Progenitor cell of endocrine pancreas (in vitro differentiated cells): ENCODE measurements around the gene TMEM163. TPM values are rescaled to one million over a fixed set of nuclear protein-coding genes. Genes with fewer than 3 reads are reported as not detected.
"Not testable (repeated sequence)": the region's sequence is repeated elsewhere in the genome, so short reads cannot be mapped to it uniquely, and the experiment has no call there.

Source experiments
- DNase-seq: peaks from one replicate; pipeline ENCODE4 v3.0.0; 2021; ENCODE audit warnings: low spot score; ENCODE audit not compliant: unreplicated experiment
- H3K27ac Mint-ChIP-seq: 2 replicates; pipeline ENCODE4 v1.8.0; 2021; ENCODE audit warnings: mild to moderate bottlenecking, moderate library complexity, mixed read lengths
- H3K27me3 Mint-ChIP-seq: 2 replicates; pipeline ENCODE4 v1.8.0; 2021; ENCODE audit warnings: mixed read lengths
- H3K36me3 Mint-ChIP-seq: 2 replicates; pipeline ENCODE4 v1.8.0; 2022; ENCODE audit warnings: mixed read lengths; ENCODE audit not compliant: insufficient read depth
- H3K4me1 Mint-ChIP-seq: 2 replicates; pipeline ENCODE4 v1.8.0; 2021; ENCODE audit warnings: low read depth, mixed read lengths
- H3K4me3 Mint-ChIP-seq: 2 replicates; pipeline ENCODE4 v1.8.0; 2021; ENCODE audit warnings: low read depth, mild to moderate bottlenecking, moderate library complexity, mixed read lengths
- H3K9me3 Mint-ChIP-seq: 2 replicates; pipeline ENCODE4 v1.8.0; 2021; ENCODE audit warnings: low read depth, mixed read lengths
- total RNA-seq: library from RNA; stranded (reverse); gene quantifications from 2 replicates; pipeline ENCODE4 v1.2.1, GENCODE V29; 2021
- TF ChIP-seq, protein P1 (sequence below): fragments of 200-600 bp; sonication (generic); IDR thresholded peaks from one replicate; pipeline ENCODE4 v1.5.0; 2021; ENCODE audit warnings: antibody characterized with exemption, mild to moderate bottlenecking; ENCODE audit not compliant: unreplicated experiment

TMEM163 gene
- total RNA-seq, 1 donor from 2014 or later = 3.8 TPM

DNA sequence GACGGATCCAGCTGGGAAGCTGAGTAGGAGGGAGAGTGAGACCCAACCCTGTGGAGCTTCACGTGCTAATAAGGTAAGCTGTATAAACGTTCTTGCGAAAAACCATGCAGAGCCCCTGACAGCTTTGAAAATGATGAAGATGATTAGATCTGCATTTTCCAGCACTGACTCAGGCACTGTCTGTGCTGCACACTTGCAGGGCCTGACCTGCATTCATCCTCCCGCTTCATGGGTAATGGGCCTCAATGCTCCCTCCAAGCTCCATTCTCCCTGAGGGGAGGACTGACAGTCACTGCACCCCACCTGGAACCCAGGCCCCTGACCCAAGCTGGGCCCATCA lies 205.4 kb downstream of the TMEM163 start:
- Mint-ChIP-seq H3K27ac (no peak overlapping the region), H3K27me3 (no peaks in the 10 kb centered on the region), H3K36me3 (no peaks in the 10 kb centered on the region), H3K4me1 (no peaks in the 10 kb centered on the region), H3K4me3 (no peak overlapping the region), H3K9me3 (no peaks in the 10 kb centered on the region)
- TF ChIP-seq, protein P1, sequence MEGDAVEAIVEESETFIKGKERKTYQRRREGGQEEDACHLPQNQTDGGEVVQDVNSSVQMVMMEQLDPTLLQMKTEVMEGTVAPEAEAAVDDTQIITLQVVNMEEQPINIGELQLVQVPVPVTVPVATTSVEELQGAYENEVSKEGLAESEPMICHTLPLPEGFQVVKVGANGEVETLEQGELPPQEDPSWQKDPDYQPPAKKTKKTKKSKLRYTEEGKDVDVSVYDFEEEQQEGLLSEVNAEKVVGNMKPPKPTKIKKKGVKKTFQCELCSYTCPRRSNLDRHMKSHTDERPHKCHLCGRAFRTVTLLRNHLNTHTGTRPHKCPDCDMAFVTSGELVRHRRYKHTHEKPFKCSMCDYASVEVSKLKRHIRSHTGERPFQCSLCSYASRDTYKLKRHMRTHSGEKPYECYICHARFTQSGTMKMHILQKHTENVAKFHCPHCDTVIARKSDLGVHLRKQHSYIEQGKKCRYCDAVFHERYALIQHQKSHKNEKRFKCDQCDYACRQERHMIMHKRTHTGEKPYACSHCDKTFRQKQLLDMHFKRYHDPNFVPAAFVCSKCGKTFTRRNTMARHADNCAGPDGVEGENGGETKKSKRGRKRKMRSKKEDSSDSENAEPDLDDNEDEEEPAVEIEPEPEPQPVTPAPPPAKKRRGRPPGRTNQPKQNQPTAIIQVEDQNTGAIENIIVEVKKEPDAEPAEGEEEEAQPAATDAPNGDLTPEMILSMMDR = no peak
- DNase-seq = no peak

DNA sequence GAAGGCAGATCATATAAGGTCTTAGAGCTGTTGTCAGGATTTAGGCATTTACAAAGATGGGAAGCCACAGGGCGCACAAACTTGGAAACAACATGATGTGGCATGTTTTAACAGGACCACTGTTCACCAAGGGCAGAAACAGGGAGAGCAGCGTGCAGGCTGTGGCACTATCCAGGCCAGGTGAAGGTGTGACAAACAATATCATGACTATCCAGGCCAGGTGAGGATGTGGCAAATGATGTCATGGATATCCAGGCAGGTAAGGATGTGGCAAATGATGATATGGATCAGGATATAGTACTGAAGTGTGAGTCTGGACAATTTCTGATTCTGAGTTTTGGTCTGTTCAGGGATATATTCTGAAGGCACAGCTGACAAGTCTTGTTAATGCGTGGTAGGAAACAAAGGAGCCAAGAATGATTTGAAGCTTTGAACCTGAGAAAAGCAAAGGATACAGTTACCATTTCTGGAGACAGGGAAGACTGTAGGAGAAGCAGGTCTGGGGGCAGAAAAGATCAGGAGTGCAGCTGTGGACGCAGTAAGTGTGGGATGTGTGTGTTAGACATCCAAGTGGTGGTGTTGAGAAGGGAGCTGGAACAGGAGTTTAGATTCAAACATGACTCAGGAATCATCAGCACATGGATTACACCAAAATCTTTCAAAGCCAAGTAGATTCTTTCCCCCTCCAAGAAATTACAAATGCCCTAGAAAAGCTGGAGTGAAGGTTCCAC lies 205.9 kb downstream of the TMEM163 start:
- TF ChIP-seq, protein P1 = no peak

DNA sequence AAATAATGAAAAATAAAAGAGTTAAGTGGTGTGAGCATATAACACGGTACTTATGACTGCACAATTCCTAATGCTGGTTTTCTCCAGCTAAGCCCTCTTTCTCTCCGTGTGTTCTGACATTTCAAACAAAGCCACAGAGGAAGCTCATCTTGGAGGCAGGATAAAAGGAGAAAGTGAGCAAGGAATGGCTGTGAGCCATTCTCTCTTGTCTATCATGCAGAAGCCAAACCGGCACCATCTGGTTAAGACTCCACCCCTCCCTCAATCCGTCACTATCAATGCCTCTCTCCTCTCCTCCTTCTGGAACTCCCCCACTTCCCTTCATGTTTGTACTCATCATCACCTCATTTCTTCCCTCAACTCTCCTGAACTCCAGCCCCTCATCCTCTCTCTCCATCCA lies 210.4 kb downstream of the TMEM163 start:
- Mint-ChIP-seq H3K4me1 (no peaks in the 10 kb centered on the region), H3K36me3 (no peaks in the 10 kb centered on the region), H3K27me3 (peaks cover 3% of the 10 kb centered on the region), H3K9me3 (no peaks in the 10 kb centered on the region), H3K4me3 (no peak overlapping the region), H3K27ac (no peak overlapping the region)
- TF ChIP-seq, protein P1 = no peak
- DNase-seq = no peak

More for the DNA sequence above, 205.9 kb downstream of the TMEM163 start:
- no peaks in the 10 kb centered on the region for H3K27me3 Mint-ChIP-seq
- H3K4me1 Mint-ChIP-seq = no peaks in the 10 kb centered on the region
- DNase-seq = no peak
- no peak overlapping the region for H3K4me3 Mint-ChIP-seq
- H3K27ac Mint-ChIP-seq = no peak overlapping the region
- H3K9me3 Mint-ChIP-seq = no peaks in the 10 kb centered on the region
- no peaks in the 10 kb centered on the region for H3K36me3 Mint-ChIP-seq

DNA sequence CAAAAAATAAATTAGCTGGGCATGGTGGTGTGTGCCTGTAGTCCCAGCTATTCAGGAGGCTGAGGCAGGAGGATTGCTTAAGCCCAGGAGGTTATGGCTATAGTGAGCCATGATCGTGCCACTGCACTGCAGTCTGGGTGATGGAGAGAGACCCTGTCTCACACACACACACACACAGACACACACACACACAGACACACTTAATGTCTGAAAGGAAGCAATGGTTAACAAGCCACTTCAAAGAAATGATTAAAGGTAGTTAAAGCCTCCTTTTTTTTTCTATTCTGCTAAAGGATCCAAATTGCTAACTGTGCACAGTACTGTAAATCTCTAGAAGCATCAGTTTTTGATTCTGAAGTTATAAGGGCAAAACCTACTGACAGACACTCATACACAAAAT lies 211.1 kb downstream of the TMEM163 start:
- H3K27me3 Mint-ChIP-seq = peaks cover 3% of the 10 kb centered on the region

DNA sequence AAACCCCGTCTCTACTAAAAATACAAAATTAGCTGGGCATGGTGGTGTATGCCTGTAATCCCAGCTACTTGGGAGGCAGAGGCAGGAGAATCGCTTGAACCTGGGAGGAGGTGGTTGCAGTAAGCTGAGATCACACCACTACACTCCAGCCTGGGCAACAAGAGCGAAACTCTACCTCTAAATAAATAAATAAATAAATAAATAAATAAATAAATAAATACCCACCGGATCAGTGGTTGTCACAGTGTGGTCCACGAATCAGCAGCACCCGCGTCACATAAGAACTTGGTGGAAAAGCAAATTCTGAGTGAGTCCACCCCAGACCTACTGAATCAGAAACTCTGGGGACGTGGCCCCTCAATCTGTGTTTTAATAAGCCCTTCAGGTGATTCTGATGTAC lies 211.6 kb downstream of the TMEM163 start:
- not testable (repeated sequence) for DNase-seq, H3K9me3 Mint-ChIP-seq, H3K27ac Mint-ChIP-seq, H3K4me3 Mint-ChIP-seq, H3K27me3 Mint-ChIP-seq, H3K36me3 Mint-ChIP-seq, H3K4me1 Mint-ChIP-seq

More for the DNA sequence above, 211.1 kb downstream of the TMEM163 start:
- TF ChIP-seq, protein P1 = no peak
- no peak for DNase-seq
- H3K27ac Mint-ChIP-seq = no peak overlapping the region
- no peak overlapping the region for H3K4me3 Mint-ChIP-seq
- H3K4me1 Mint-ChIP-seq = no peaks in the 10 kb centered on the region
- H3K36me3 Mint-ChIP-seq = no peaks in the 10 kb centered on the region
- no peaks in the 10 kb centered on the region for H3K9me3 Mint-ChIP-seq

DNA sequence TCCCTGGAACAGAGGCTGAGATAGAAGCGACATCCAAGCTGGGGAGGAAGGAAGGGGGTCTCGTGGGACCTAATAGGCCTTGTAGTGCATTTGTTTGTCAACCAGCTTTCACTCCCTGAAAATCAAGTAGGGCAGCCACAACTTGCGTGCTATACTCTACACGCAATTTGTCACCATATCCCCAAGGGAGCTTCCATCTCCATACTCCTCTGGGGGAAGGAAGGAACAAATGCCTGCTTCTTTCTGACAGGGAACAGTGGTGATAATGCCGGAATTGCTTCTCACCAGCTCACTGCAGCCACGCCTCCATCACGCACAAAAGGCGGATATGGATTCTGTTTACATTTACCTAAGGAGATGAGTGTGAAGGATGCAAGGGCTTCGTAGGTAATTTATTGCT lies 213.4 kb downstream of the TMEM163 start:
- Mint-ChIP-seq H3K4me1 (no peaks in the 10 kb centered on the region), H3K27me3 (peaks cover 3% of the 10 kb centered on the region), H3K4me3 (no peak overlapping the region), H3K27ac (no peak overlapping the region), H3K9me3 (no peaks in the 10 kb centered on the region), H3K36me3 (no peaks in the 10 kb centered on the region)
- TF ChIP-seq, protein P1 = no peak
- no peak for DNase-seq
